HG03558 (cell line): ENCODE results near the gene HMGXB3.

Experiments
- ATAC-seq: cut with Tn5 transposase; IDR thresholded peaks from one replicate; pipeline ENCODE4 v1.9.1; 2021; ENCODE audit warnings: moderate number of reproducible peaks; ENCODE audit not compliant: unreplicated experiment; ENCODE audit errors: extremely low read depth

HMGXB3 gene

GRCh38 chr5:150051657-150052195 is 51.2 kb downstream of the HMGXB3 start:
- ATAC-seq = no peak

GRCh38 chr5:150052226-150052955 is 51.9 kb downstream of the HMGXB3 start:
- no peak for ATAC-seq

- ATAC-seq = no peak
Observed at GRCh38 chr5:150052956-150053712, 52.6 kb downstream of the HMGXB3 start.

GRCh38 chr5:150053713-150054392 is 53.3 kb downstream of the HMGXB3 start:
- no peak for ATAC-seq

- ATAC-seq = no peak
Observed at GRCh38 chr5:150054569-150054968, 54.0 kb downstream of the HMGXB3 start.

GRCh38 chr5:150055326-150056074 is 55.0 kb downstream of the HMGXB3 start:
- no peak for ATAC-seq

- no peak for ATAC-seq
Observed at GRCh38 chr5:150056075-150056443, 55.5 kb downstream of the HMGXB3 start.

- no peak for ATAC-seq
Observed at GRCh38 chr5:150057052-150057451, 56.5 kb downstream of the HMGXB3 start.

- no peak for ATAC-seq
Observed at GRCh38 chr5:150057511-150057910, 57.0 kb downstream of the HMGXB3 start.

GRCh38 chr5:150057996-150058395 is 57.5 kb downstream of the HMGXB3 start:
- no peak for ATAC-seq

GRCh38 chr5:150058480-150059126 is 58.1 kb downstream of the HMGXB3 start:
- no peak for ATAC-seq

GRCh38 chr5:150059623-150060022 is 59.1 kb downstream of the HMGXB3 start:
- ATAC-seq = no peak

- no peak for ATAC-seq
Observed at GRCh38 chr5:150060471-150060870, 59.9 kb downstream of the HMGXB3 start.

GRCh38 chr5:150061538-150061995 is 61.0 kb downstream of the HMGXB3 start:
- ATAC-seq = no peak

GRCh38 chr5:150062216-150062922 is 61.8 kb downstream of the HMGXB3 start:
- no peak for ATAC-seq

GRCh38 chr5:150063638-150064037 is 63.1 kb downstream of the HMGXB3 start:
- ATAC-seq = no peak

GRCh38 chr5:150064681-150065220 is 64.2 kb downstream of the HMGXB3 start:
- no peak for ATAC-seq

- ATAC-seq = no peak
Observed at GRCh38 chr5:150065346-150065745, 64.8 kb downstream of the HMGXB3 start.

- no peak for ATAC-seq
Observed at GRCh38 chr5:150065886-150066285, 65.3 kb downstream of the HMGXB3 start.
